GM10266 (cell line): ENCODE results near the gene REC8.

Experiments used
- DNase-seq: peaks from one replicate; pipeline ENCODE4 v3.0.0; 2012; ENCODE audit errors: extremely low spot score
- TF ChIP-seq, protein P1 (sequence below): IDR thresholded peaks from 2 replicates; pipeline ENCODE4 v1.5.1; 2012; ENCODE audit warnings: mild to moderate bottlenecking, low read depth; ENCODE audit not compliant: control insufficient read depth, insufficient read depth; ENCODE audit errors: missing control alignments

The REC8 gene

DNA sequence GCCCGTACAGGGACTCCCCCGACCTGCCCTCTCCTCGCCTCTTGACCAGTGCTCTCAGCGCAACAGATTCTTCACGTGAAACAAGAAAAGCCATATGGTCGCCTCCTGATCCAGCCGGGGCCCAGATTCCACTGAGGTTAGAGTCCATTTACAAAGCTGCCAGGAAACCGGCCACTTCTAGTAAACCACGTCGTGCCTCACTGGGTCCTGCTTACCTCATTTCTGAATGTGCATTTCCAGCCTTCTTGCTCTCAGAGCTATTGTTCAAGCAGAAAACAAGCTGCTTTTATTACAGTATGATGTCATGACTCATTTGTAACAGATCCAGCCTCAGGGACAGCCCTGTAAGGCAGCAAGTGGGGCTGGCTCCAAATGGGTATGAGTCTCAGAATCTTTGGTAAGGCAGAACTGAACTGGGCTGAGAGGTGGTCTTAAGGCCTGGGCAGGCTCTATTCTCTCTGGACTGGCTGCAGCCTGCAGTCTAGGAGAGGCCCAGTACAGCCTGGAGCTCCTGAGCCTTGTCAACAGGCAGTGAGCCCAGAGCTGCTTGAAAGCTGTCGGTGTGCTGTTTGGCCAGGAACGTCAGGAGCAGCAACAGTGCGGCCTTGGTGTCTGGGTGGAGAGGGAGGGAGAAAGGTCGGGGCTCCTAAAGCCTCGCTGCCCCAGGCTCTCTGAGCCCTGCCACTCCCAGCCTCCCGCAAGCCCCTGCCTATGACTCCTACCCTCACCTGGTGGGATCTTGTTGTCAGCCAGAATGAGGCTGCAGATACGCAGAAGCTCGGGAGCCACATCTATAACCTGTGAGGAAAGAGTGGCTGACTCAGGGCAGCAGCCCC, 8.3 kb downstream of the REC8 start:
- no peak for DNase-seq

DNA sequence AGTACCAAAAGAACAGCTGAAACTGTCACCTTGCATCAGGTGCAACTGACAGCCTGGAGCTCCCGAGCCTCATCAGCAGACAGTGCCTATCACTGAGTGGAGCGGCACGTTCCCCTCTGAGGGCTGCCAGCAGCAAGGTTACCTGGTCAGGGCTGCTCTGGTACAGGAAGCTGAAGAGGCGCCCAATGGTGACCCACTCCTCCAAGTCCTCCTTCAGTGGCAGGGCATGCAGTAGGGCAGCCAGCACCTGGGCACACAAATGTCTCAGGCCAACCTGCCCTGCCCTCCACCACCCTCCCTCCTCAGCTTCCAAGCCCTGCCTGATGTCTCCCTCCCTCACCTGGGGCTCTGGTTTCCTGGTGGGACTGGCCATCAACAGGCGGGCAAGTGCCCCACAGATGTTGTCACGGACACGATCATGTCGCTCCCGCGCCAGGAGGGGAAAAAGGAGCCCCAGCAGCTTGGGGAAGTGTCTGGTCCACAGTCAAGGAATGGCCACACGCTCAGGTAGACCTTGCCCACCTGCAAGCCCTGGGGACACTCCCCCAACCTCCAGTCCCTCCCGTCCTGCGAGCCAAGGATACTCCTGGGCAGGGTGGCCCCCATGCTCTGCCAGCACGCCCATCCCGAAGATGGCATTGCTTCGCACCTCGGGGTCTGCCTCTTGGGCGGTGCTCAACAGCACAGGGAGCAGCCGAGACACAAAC, 9.6 kb downstream of the REC8 start:
- DNase-seq: no peak
- TF ChIP-seq, protein P1, sequence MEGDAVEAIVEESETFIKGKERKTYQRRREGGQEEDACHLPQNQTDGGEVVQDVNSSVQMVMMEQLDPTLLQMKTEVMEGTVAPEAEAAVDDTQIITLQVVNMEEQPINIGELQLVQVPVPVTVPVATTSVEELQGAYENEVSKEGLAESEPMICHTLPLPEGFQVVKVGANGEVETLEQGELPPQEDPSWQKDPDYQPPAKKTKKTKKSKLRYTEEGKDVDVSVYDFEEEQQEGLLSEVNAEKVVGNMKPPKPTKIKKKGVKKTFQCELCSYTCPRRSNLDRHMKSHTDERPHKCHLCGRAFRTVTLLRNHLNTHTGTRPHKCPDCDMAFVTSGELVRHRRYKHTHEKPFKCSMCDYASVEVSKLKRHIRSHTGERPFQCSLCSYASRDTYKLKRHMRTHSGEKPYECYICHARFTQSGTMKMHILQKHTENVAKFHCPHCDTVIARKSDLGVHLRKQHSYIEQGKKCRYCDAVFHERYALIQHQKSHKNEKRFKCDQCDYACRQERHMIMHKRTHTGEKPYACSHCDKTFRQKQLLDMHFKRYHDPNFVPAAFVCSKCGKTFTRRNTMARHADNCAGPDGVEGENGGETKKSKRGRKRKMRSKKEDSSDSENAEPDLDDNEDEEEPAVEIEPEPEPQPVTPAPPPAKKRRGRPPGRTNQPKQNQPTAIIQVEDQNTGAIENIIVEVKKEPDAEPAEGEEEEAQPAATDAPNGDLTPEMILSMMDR: no peak

More for the DNA sequence above, 8.3 kb downstream of the REC8 start:
- TF ChIP-seq, protein P1: no peak

DNA sequence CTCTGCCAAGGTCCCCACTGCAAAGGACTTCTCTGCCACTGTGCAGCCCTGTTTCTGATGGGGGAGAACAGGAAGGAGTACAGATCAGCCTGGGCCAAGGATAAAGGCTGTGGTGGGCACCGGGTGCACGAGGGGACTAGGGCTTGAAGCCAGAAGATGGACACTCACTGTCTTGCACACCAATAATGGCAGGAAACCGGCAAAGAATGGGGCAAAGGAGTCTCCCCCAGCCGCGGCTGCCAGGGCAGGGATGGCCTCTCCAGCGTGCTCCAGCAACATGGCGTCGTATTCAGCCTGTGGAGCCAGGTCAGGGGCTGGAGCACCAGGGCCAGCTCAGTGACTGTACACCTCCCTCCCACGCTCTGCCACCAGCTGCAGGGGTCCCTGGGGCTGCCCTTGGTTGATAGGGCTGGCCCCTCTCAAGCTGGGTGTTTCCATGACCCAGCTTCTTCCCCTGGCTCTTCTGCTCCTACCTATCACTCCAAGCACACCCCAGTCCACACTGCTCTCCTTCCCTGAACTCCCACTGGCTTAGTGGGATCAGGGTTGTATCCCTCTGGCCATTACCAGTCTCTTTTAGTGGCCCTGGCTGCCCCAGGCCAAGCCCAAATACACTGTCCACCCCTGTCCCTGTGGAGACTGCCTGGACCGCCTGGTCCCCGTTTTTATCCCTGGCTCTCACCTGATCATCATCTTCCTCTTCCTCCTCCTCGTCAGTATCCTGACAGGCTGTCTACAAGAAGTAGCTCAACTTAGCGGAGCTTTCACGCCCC, 10.4 kb downstream of the REC8 start:
- no peak for DNase-seq
- TF ChIP-seq, protein P1: no peak

DNA sequence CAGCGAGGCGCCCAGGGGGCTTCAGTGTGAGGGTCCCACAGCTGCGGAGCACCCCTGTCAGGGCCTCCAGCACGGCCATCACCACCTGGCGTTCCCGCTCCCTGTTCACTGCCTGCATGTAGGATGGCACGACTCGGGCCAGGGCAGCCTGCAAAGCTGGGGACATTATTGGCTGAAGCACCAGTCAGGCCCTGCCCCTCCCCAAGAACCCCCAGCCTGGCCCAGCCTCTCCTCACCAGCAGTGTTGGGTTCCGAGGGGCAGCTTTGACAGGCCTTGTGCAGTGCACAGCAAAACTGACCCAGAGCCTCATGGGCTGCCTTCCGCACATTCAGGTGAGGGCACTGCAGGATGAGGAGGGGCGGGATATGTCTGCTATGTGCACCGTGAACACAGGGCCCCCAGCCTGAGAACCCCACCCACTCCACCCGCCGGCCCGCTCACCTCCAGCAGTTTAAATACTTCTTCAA, 11.2 kb downstream of the REC8 start:
- TF ChIP-seq, protein P1: no peak
- no peak for DNase-seq

DNA sequence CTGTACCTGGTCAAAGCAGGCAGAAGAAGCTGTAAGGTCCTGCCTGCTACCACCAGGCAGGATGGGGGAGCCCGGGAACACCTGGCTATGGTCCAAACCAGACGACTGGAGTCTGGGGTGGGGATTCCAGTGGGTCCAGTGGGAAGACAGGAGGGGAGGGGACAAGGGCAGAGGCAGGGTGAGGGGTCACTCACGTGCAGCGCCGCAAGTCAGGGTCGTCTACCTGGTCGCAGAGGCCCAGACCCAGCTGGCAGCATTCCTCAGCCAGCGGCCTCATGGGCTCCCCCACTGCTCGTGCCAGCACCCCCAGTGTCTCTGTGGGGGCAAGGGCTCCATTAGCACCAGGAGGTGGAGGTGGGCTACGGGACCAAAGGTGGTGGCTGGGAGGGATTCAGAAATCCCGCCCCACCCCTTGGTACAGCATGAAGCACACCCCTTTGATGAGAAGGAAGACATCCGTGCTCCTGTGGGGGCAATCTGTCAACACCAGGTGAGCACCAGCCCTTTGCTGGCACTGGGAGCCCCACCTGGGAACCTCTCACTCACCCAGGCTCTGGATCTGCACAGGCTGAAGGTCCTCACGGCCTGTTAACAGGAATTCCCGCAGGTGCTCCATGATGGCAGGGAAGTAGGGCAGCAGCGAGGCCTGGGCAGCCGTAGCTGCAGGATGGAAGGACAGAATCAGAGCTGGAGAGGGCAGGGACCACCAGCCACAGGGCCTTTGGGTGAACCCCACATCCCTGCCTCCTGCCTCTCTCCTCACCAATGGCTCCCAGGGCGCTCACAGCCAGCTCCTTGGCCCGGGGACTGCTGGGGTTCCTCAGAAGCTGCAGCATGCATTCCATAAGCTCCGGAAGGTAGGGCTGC, 12.5 kb downstream of the REC8 start:
- TF ChIP-seq, protein P1: no peak
- DNase-seq: no peak

DNA sequence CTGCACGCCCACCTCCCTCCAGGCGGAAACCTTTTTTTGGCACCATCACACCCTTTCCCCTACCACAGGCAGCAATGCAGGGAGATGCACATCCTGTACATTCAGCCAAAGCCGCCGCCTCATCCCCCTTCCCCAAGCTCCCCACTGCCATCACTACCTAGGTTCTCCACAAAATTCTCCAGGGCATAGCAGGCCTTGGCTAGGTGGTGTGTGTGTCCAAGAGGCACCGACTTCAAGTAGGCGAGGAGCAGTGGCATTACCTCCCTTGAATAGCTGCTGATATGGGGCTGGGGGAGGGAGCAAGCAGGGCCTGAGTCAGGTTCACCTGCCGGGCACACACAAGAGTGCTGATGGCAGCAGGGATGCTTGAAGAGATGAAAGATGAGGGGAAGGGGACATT, 13.1 kb downstream of the REC8 start:
- TF ChIP-seq, protein P1: no peak
- no peak for DNase-seq
